ENCODE measurements around the gene USP43.
"Not testable (repeated sequence)": the region's sequence is repeated elsewhere in the genome, so short reads cannot be mapped to it uniquely, and the experiment has no call there.

GRCh38 chr17:9597638-9598037 is 47.7 kb upstream of the USP43 start:
- TF ChIP-seq CTCF, POLR2A (IDR thresholded peaks at IDR 0.05): not testable (repeated sequence)
